Activated T-cell treated with anti-CD3 and anti-CD28 coated beads, Interleukin-2, amount 50 U/mL, for 24 hours (primary cell): Measurements from ENCODE around the gene ACTR1B.
"Not testable (repeated sequence)": the region's sequence is repeated elsewhere in the genome, so short reads cannot be mapped to it uniquely, and the experiment has no call there.

Experiments used
- DNase-seq: peaks from one replicate; pipeline ENCODE4 v3.0.0-alpha.2; 2020
- H3K27ac Mint-ChIP-seq: 2 replicates; pipeline ENCODE4 v1.8.0; 2020; ENCODE audit warnings: mild to moderate bottlenecking, mixed read lengths
- H3K27me3 Mint-ChIP-seq: 2 replicates; pipeline ENCODE4 v1.8.0; 2020; ENCODE audit warnings: mixed read lengths
- H3K36me3 Mint-ChIP-seq: 2 replicates; pipeline ENCODE4 v1.8.0; 2020; ENCODE audit warnings: low read depth, mixed read lengths
- H3K4me1 Mint-ChIP-seq: 2 replicates; pipeline ENCODE4 v1.8.0; 2020; ENCODE audit warnings: low read depth, mixed read lengths
- H3K4me3 Mint-ChIP-seq: 2 replicates; pipeline ENCODE4 v1.8.0; 2020; ENCODE audit warnings: mild to moderate bottlenecking, moderate library complexity, mixed read lengths
- H3K9me3 Mint-ChIP-seq: 2 replicates; pipeline ENCODE4 v1.8.0; 2020; ENCODE audit warnings: mixed read lengths

Gene ACTR1B

DNA sequence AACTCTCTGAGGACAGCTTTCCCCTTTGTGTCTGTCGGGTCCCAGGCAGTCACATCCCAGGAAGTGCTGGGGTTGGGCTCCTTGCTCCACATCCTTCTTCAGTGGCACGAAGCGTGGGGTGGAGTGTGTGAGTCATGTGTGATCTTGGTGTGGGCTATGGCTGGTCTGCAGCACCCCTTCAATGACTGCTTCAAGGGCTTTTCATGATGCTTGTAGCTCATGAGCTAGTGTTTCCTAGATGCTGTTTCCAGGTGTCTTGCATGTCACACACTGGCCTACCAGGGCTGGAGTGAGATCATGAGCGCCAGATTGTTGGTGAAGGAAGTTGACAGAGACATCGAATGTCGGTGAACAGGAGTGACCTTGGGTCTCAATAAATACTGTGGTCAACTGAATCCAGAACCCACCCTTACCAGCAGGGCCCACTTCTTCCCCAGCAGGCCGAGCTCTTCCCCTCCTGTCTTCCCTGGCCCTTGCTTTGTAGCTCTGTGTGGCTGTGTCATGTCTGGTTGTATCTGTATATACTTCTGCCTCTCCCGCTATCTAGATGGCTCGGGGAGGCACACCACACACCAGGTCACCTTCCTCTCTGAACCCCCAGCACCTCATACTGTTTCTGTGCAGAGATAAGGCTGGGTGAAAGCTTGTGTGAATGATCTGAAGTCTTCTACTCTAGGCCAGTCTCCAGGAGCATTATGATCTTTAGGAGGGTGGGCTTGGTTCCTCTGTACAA, 9.5 kb upstream of the ACTR1B start:
- DNase-seq = no peak
- H3K9me3 Mint-ChIP-seq = no peaks in the 10 kb centered on the region
- peaks cover 41% of the 10 kb centered on the region for H3K4me1 Mint-ChIP-seq
- peaks cover 3% of the 10 kb centered on the region for H3K36me3 Mint-ChIP-seq
- peak overlapping the region; percentile 87 for H3K27ac Mint-ChIP-seq
- no peaks in the 10 kb centered on the region for H3K27me3 Mint-ChIP-seq
- H3K4me3 Mint-ChIP-seq = no peak overlapping the region

DNA sequence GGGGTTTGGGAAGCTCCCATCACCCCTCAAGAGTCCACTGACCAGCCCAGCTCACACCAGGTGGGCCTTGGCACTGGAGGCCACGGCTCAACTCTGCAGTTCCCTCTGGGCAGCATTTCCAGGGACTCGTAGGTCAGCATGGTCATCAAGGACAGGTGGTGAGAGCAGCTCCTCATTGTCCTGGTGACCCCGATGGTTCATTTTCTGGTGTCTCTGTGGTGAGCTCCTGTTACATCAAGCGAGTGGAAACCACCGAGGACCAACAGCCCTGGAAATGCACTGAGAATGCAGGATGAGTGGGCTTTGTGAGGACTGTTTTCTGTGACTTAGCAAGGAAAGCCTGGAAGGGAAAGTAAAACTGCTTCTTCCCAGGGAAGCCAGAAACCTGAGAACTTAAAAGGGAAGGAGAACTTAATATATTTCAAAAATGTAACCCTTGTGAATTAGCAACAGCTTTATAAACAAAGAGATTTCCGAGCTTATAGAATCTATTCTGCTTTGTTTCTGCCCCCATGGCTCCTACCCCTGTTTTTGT, 8.8 kb upstream of the ACTR1B start:
- H3K4me3 Mint-ChIP-seq, H3K9me3 Mint-ChIP-seq, H3K27me3 Mint-ChIP-seq, DNase-seq, H3K36me3 Mint-ChIP-seq: not testable (repeated sequence)
- peak overlapping the region; percentile 87 for H3K27ac Mint-ChIP-seq
- peaks cover 38% of the 10 kb centered on the region for H3K4me1 Mint-ChIP-seq

- no peaks in the 10 kb centered on the region for H3K27me3 Mint-ChIP-seq
- H3K27ac Mint-ChIP-seq = no peak overlapping the region
Observed at GRCh38 chr2:97671526-97671925, 7.7 kb upstream of the ACTR1B start.

DNA sequence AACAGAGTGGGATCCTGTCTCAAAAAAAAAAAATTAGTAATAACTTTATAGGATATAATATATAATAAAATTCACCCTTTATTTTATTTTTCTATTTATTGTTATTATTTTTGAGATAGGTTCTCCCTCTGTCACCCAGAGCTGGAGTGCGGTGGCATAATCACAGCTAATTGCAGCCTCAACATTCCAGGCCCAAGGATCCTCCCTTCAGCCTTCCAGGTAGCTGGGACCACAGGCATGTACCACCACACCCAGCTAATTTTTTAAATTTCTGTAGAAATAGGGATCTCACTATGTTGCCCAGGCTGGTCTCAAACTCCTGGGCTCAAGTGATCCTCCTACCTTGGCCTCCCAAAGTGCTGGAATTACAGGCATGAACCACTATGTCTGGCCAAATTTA, 6.6 kb upstream of the ACTR1B start:
- H3K27me3 Mint-ChIP-seq = no peaks in the 10 kb centered on the region
- H3K36me3 Mint-ChIP-seq = peaks cover 3% of the 10 kb centered on the region
- no peak overlapping the region for H3K4me3 Mint-ChIP-seq
- no peak for DNase-seq
- H3K27ac Mint-ChIP-seq = no peak overlapping the region
- H3K9me3 Mint-ChIP-seq = no peaks in the 10 kb centered on the region
- peaks cover 25% of the 10 kb centered on the region for H3K4me1 Mint-ChIP-seq

More at GRCh38 chr2:97671526-97671925, 7.7 kb upstream of the ACTR1B start:
- Mint-ChIP-seq H3K36me3 (peaks cover 3% of the 10 kb centered on the region), H3K4me3 (no peak overlapping the region), H3K9me3 (no peaks in the 10 kb centered on the region), H3K4me1 (peaks cover 32% of the 10 kb centered on the region)
- DNase-seq = no peak

GRCh38 chr2:97669448-97669847, 5.6 kb upstream of the ACTR1B start, which contains the start of gene C2orf92:
C2orf92 (plus strand) TSS chr2:97669713; CDS start chr2:97669789, 76 bp downstream.
- Mint-ChIP-seq H3K4me1 (peaks cover 26% of the 10 kb centered on the region), H3K27ac (no peak within 1 kb of the TSS), H3K9me3 (no peaks in the 10 kb centered on the region), H3K36me3 (peaks cover 3% of the 10 kb centered on the region), H3K4me3 (no peak within 1 kb of the TSS), H3K27me3 (no peaks in the 10 kb centered on the region)
- DNase-seq = no peak

DNA sequence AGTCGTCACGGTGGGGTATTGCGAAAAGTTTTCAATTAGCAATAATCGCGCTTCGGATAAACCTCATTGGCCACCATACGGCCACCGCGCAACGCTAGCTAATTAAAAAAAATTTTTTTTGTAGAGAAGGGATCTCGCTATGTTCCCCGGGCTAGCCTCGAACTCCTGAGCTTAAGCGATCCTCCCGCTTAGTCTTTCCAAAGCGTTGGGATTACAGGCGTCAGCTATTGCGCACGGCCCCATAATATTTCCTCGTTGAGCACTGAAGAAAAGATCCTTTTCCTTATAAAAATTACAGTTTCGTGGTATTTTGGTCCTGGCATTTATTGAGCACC, 759 bp upstream of the ACTR1B start:
- Mint-ChIP-seq H3K36me3 (peaks cover 37% of the 10 kb centered on the region), H3K4me3 (peak overlapping the region; percentile 90), H3K9me3 (no peaks in the 10 kb centered on the region), H3K4me1 (peaks cover 36% of the 10 kb centered on the region), H3K27ac (peak overlapping the region; percentile 98), H3K27me3 (no peaks in the 10 kb centered on the region)
- no peak for DNase-seq

DNA sequence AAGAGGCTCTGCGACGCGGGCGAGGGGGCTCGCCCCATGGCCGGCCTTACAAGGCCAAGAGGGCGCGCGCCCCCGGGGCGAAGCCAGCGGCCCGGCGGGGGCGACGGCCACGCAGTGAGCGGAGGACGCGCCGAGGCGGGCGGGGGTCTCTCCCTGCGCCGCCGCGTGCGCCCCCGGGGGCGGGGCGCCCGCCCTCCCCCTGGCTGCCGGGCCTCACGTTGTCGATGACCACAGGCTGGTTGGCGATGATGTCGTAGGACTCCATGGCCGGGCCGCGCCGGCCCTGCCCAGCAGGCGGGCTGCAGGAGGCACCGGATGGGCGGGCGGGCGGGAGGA, 250 bp downstream of the ACTR1B start:
- H3K9me3 Mint-ChIP-seq = no peaks in the 10 kb centered on the region
- peaks cover 47% of the 10 kb centered on the region for H3K36me3 Mint-ChIP-seq
- H3K4me1 Mint-ChIP-seq = peaks cover 36% of the 10 kb centered on the region
- peak overlapping the region; percentile 99 for H3K27ac Mint-ChIP-seq
- no peaks in the 10 kb centered on the region for H3K27me3 Mint-ChIP-seq
- DNase-seq = no peak
- peak overlapping the region; percentile 94 for H3K4me3 Mint-ChIP-seq

GRCh38 chr2:97662895-97663625, 784 bp downstream of the ACTR1B start:
- Mint-ChIP-seq H3K27me3 (no peaks in the 10 kb centered on the region), H3K4me3 (peak overlapping the region; percentile 94), H3K27ac (peak overlapping the region; percentile 99), H3K9me3 (no peaks in the 10 kb centered on the region), H3K4me1 (peaks cover 36% of the 10 kb centered on the region), H3K36me3 (peaks cover 53% of the 10 kb centered on the region)
- peak; percentile 83 for DNase-seq

- Mint-ChIP-seq H3K27ac (peak overlapping the region; percentile 99), H3K27me3 (no peaks in the 10 kb centered on the region), H3K4me1 (peaks cover 36% of the 10 kb centered on the region), H3K36me3 (peaks cover 59% of the 10 kb centered on the region), H3K4me3 (peak overlapping the region; percentile 94), H3K9me3 (no peaks in the 10 kb centered on the region)
- DNase-seq = no peak
Observed at GRCh38 chr2:97662386-97662894, 1.4 kb downstream of the ACTR1B start.

DNA sequence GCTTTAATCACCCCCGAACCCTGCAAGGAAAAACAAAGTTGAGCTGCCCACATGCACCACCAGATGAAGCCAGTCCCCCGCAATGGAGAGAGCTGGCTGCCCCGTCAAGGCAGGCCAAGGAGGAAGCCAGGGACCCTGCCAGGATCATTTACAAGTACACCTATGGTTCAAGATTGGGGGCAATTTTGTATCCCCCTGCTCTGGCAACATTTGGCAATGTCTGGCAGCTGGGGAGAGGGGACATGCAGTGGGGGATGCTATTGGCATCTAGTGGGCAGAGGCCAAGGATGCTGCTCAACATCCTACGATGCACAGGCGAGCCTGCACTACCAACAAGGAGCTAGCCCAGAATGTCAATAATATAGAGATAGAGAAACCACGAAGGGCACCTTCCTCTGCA, 1.9 kb downstream of the ACTR1B start:
- Mint-ChIP-seq H3K4me3 (peak overlapping the region; percentile 94), H3K4me1 (peaks cover 36% of the 10 kb centered on the region)

DNA sequence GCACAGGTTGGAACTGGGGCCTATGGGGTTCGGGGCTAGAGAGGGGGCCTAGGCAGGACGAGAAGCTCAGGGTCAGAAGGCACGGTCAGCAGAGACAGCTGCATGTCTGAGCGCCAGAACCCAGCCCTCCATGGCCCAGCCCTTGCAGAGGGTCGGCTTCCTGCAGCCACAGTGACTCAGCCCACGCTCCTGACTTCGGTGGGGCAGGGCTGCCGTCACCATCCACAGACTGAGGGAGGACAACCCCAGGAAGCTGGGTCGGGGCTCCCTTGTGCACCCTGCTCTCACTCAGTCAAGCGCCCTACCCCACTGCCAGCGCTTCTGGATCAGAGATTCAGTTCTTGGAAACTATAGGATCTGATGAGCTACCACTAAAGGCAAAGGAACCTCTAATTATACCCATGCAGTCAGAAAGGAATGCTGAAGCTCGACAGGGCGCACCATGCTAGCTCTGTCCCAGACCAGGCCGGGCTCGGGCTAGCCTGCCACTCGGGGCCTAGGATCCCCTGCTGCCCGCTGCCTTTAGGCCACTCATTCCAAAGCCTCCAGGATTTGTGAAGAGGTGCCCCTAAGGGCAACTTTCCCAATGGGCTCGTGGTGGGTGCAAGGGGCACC, 3.0 kb downstream of the ACTR1B start:
- Mint-ChIP-seq H3K4me3 (peak overlapping the region; percentile 94), H3K9me3 (no peaks in the 10 kb centered on the region), H3K27ac (peak overlapping the region; percentile 99), H3K36me3 (peaks cover 74% of the 10 kb centered on the region), H3K4me1 (peaks cover 36% of the 10 kb centered on the region), H3K27me3 (no peaks in the 10 kb centered on the region)
- no peak for DNase-seq

More for the DNA sequence above, 1.9 kb downstream of the ACTR1B start:
- H3K9me3 Mint-ChIP-seq = no peaks in the 10 kb centered on the region
- H3K36me3 Mint-ChIP-seq = peaks cover 64% of the 10 kb centered on the region
- DNase-seq = no peak
- H3K27me3 Mint-ChIP-seq = no peaks in the 10 kb centered on the region
- peak overlapping the region; percentile 99 for H3K27ac Mint-ChIP-seq

- H3K36me3 Mint-ChIP-seq = peaks cover 81% of the 10 kb centered on the region
- no peaks in the 10 kb centered on the region for H3K9me3 Mint-ChIP-seq
- H3K27me3 Mint-ChIP-seq = no peaks in the 10 kb centered on the region
- H3K4me3 Mint-ChIP-seq = no peak overlapping the region
- no peak for DNase-seq
- peak overlapping the region; percentile 26 for H3K27ac Mint-ChIP-seq
- H3K4me1 Mint-ChIP-seq = peaks cover 37% of the 10 kb centered on the region
Observed at GRCh38 chr2:97660044-97660774, 3.6 kb downstream of the ACTR1B start.

DNA sequence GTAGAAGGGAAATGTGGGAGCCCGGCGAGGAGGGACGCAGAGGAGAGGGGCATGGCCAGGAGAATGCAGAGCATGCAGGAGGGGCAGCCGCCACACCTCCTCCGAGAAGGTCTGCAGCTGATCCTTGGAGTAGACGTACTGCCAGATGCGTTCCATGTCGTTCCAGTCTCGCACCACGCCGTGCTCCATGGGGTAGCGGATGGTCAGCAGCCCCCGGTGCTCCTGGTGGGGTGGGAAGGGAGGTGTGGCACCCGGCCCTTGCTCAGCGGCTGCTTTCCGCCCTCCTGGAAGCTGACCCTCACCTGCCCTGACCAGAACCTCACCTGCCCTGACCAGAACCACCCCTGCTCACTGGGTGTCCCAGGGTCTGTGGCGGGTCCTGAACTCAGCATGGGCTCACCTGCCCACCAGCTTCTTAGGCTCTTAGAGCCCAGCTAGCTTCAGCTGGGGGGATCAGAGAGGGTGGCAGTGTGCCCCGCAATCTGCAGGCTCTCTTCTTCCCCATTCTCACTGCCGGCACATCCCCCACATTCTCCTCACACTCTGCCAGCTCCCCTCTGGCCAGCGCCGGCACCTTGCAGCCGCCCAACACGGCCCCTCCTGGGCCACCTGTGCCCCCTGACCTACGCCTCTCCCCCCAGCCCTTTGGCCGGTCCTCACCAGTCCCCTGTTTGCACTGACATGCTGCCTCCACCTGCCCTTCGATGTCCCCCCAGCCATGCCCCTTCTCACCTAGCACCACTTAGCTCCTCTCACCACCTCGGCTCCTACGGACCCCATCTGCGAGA, 4.4 kb downstream of the ACTR1B start:
- H3K36me3 Mint-ChIP-seq = peaks cover 88% of the 10 kb centered on the region
- H3K9me3 Mint-ChIP-seq = no peaks in the 10 kb centered on the region
- no peak for DNase-seq
- H3K27me3 Mint-ChIP-seq = no peaks in the 10 kb centered on the region
- H3K4me1 Mint-ChIP-seq = peaks cover 38% of the 10 kb centered on the region
- no peak overlapping the region for H3K4me3 Mint-ChIP-seq
- H3K27ac Mint-ChIP-seq = no peak overlapping the region
